GM23338 (cell line): ENCODE measurements around the gene RER1. TPM values are rescaled to one million over a fixed set of nuclear protein-coding genes. Genes with fewer than 3 reads are reported as not detected.

Experiments
- ATAC-seq: fragments of 200-7000 bp; cut with Tn5 transposase; 3 replicates; pipeline ENCODE4 v1.9.1; 2020
- DNase-seq: peaks from one replicate; pipeline ENCODE4 v3.0.0-alpha.2; 2015; ENCODE audit warnings: low spot score
- H2AFZ ChIP-seq: fragments of 200-600 bp; sonication (generic); 2 replicates; pipeline ENCODE4 v1.8.0; 2016; ENCODE audit warnings: antibody characterized with exemption, mild to moderate bottlenecking, moderate library complexity
- H3F3A ChIP-seq: fragments of 200-600 bp; sonication (generic); replicated peaks from 2 replicates; pipeline ENCODE4 v1.8.0; 2017; ENCODE audit warnings: antibody characterized with exemption, mixed run types, low read depth
- H3K27ac ChIP-seq: fragments of 200-600 bp; sonication (generic); 2 replicates; pipeline ENCODE4 v1.6.1; 2016; ENCODE audit warnings: low read depth
- H3K27me3 ChIP-seq: fragments of 200-600 bp; sonication (generic); 2 replicates; pipeline ENCODE4 v1.8.0; 2016; ENCODE audit warnings: mild to moderate bottlenecking, mixed run types, moderate library complexity; ENCODE audit not compliant: insufficient read depth
- H3K36me3 ChIP-seq: fragments of 200-600 bp; sonication (generic); 2 replicates; pipeline ENCODE4 v1.8.0; 2016; ENCODE audit warnings: mild to moderate bottlenecking; ENCODE audit not compliant: insufficient read depth
- H3K4me1 ChIP-seq: fragments of 200-600 bp; sonication (generic); 2 replicates; pipeline ENCODE4 v1.8.0; 2016; ENCODE audit warnings: mild to moderate bottlenecking, moderate library complexity; ENCODE audit not compliant: insufficient read depth
- H3K4me2 ChIP-seq: fragments of 200-600 bp; sonication (generic); 2 replicates; pipeline ENCODE4 v1.7.1; 2017; ENCODE audit warnings: mixed run types
- H3K4me3 ChIP-seq: fragments of 200-600 bp; sonication (generic); 2 replicates; pipeline ENCODE4 v1.6.1; 2016; ENCODE audit warnings: mixed run types
- H3K79me2 ChIP-seq: fragments of 200-600 bp; sonication (generic); replicated peaks from 2 replicates; pipeline ENCODE4 v1.8.0; 2017; ENCODE audit warnings: mild to moderate bottlenecking; ENCODE audit not compliant: insufficient read depth
- H3K9me2 ChIP-seq: fragments of 200-600 bp; sonication (generic); 2 replicates; pipeline ENCODE4 v1.8.0; 2017; ENCODE audit not compliant: insufficient read depth
- H4K20me1 ChIP-seq: fragments of 200-600 bp; sonication (generic); replicated peaks from 2 replicates; pipeline ENCODE4 v1.8.0; 2017; ENCODE audit warnings: mild to moderate bottlenecking; ENCODE audit not compliant: insufficient read depth
- H3K27ac Mint-ChIP-seq: 2 replicates; pipeline ENCODE4 v1.8.0; 2020; ENCODE audit warnings: inconsistent platforms, mild to moderate bottlenecking, moderate library complexity, mixed read lengths
- H3K27me3 Mint-ChIP-seq: 3 replicates; pipeline ENCODE4 v1.8.0; 2022; ENCODE audit warnings: low read depth, mild to moderate bottlenecking, moderate library complexity, mixed read lengths, inconsistent platforms; ENCODE audit not compliant: insufficient read depth, poor library complexity
- H3K36me3 Mint-ChIP-seq: 3 replicates; pipeline ENCODE4 v1.8.0; 2021; ENCODE audit warnings: low read depth, mild to moderate bottlenecking, inconsistent platforms, moderate library complexity, mixed read lengths
- H3K4me1 Mint-ChIP-seq: 3 replicates; pipeline ENCODE4 v1.8.0; 2020; ENCODE audit warnings: mild to moderate bottlenecking, inconsistent platforms, mixed read lengths
- H3K4me3 Mint-ChIP-seq: 3 replicates; pipeline ENCODE4 v1.8.0; 2021; ENCODE audit warnings: moderate library complexity, mild to moderate bottlenecking, inconsistent platforms, mixed read lengths
- H3K9me3 Mint-ChIP-seq: 3 replicates; pipeline ENCODE4 v1.8.0; 2020; ENCODE audit warnings: moderate library complexity, mild to moderate bottlenecking, inconsistent platforms, mixed read lengths
- CREB1 ChIP-seq: fragments of 250-450 bp; sonication (Bioruptor Pico); IDR thresholded peaks from 2 replicates; pipeline ENCODE4 v1.5.0; 2020; ENCODE audit warnings: low read depth, mild to moderate bottlenecking, moderate library complexity
- NANOG ChIP-seq: IDR thresholded peaks from 2 replicates; pipeline ENCODE4 v1.6.1; 2016; ENCODE audit warnings: antibody characterized with exemption, borderline replicate concordance
- POLR2AphosphoS5 ChIP-seq: IDR thresholded peaks from 2 replicates; pipeline ENCODE4 v1.6.1; 2016; ENCODE audit warnings: antibody characterized with exemption, low read depth
- ZNF331 ChIP-seq: fragments of 250-450 bp; sonication (Bioruptor Pico); IDR thresholded peaks from 2 replicates; pipeline ENCODE4 v1.5.0; 2020; ENCODE audit warnings: low read depth, mild to moderate bottlenecking, moderate library complexity
- polyA plus RNA-seq: library from polyadenylated mRNA; unstranded; fragments of >200 nt; fragmentation: Nextera tagmentation; extraction: Ambion mirVana; gene quantifications from 2 replicates; pipeline ENCODE4 v1.2.1, GENCODE V29; 2016
- total RNA-seq: library from RNA; depleted of rRNA; stranded (reverse); fragments of >200 nt; shearing (Covaris generic); gene quantifications from 2 replicates; pipeline ENCODE4 v1.2.3, GENCODE V29; 2014
- TF ChIP-seq, protein P1 (sequence below): IDR thresholded peaks from 2 replicates; pipeline ENCODE4 v1.6.1; 2016; ENCODE audit warnings: antibody characterized with exemption
- TF ChIP-seq, protein P2 (sequence below): fragments of 250-450 bp; sonication (Bioruptor Pico); IDR thresholded peaks from 2 replicates; pipeline ENCODE4 v1.5.0; 2020; ENCODE audit warnings: mild to moderate bottlenecking, moderate library complexity
- TF ChIP-seq, protein P3 (sequence below): IDR thresholded peaks from one replicate; pipeline ENCODE4 v1.6.1; 2018; ENCODE audit warnings: antibody characterized with exemption; ENCODE audit not compliant: unreplicated experiment
- TF ChIP-seq, protein P4 (sequence below), 2 experiments: fragments of 200-600 bp in 1 of 2; sonication (generic) in 1 of 2; conservative IDR thresholded peaks; 2 replicates each; pipeline versions ENCODE4 v1.5.1 to v1.6.1; 2016 to 2017; ENCODE audit warnings: antibody characterized with exemption in 2 of 2, low read depth in 2 of 2, mild to moderate bottlenecking in 2 of 2, moderate library complexity in 1 of 2

Gene RER1
- total and polyA plus RNA-seq, 2 experiments from 2014 or later, result 58.4 to 99.5 TPM

- Mint-ChIP-seq H3K4me3 (no peak overlapping the region), H3K4me1 (peaks cover 17% of the 10 kb centered on the region), H3K27me3 (peaks cover 10% of the 10 kb centered on the region), H3K27ac (no peak overlapping the region), H3K36me3 (peaks cover 39% of the 10 kb centered on the region), H3K9me3 (no peaks in the 10 kb centered on the region)
- Histone ChIP-seq H2AFZ (no peak overlapping the region), H3K9me2 (no peaks in the 10 kb centered on the region), H3K27me3 (no peaks in the 10 kb centered on the region), H3K79me2 (peaks cover 46% of the 10 kb centered on the region), H4K20me1 (peaks cover 15% of the 10 kb centered on the region), H3K4me3 (no peak overlapping the region), H3F3A (peaks cover 6% of the 10 kb centered on the region; the same call in 1 of the 2 replicates), H3K36me3 (no peaks in the 10 kb centered on the region; the same call in none of the 2 replicates), H3K27ac (no peak overlapping the region), H3K4me2 (no peak overlapping the region), H3K4me1 (no peaks in the 10 kb centered on the region; the same call in 1 of the 2 replicates)
- TF ChIP-seq, protein P1, sequence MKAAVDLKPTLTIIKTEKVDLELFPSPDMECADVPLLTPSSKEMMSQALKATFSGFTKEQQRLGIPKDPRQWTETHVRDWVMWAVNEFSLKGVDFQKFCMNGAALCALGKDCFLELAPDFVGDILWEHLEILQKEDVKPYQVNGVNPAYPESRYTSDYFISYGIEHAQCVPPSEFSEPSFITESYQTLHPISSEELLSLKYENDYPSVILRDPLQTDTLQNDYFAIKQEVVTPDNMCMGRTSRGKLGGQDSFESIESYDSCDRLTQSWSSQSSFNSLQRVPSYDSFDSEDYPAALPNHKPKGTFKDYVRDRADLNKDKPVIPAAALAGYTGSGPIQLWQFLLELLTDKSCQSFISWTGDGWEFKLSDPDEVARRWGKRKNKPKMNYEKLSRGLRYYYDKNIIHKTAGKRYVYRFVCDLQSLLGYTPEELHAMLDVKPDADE, result no peak
- no peak for TF ChIP-seq ZNF331 (CRISPR knock-in tag)
- TF ChIP-seq, protein P2, sequence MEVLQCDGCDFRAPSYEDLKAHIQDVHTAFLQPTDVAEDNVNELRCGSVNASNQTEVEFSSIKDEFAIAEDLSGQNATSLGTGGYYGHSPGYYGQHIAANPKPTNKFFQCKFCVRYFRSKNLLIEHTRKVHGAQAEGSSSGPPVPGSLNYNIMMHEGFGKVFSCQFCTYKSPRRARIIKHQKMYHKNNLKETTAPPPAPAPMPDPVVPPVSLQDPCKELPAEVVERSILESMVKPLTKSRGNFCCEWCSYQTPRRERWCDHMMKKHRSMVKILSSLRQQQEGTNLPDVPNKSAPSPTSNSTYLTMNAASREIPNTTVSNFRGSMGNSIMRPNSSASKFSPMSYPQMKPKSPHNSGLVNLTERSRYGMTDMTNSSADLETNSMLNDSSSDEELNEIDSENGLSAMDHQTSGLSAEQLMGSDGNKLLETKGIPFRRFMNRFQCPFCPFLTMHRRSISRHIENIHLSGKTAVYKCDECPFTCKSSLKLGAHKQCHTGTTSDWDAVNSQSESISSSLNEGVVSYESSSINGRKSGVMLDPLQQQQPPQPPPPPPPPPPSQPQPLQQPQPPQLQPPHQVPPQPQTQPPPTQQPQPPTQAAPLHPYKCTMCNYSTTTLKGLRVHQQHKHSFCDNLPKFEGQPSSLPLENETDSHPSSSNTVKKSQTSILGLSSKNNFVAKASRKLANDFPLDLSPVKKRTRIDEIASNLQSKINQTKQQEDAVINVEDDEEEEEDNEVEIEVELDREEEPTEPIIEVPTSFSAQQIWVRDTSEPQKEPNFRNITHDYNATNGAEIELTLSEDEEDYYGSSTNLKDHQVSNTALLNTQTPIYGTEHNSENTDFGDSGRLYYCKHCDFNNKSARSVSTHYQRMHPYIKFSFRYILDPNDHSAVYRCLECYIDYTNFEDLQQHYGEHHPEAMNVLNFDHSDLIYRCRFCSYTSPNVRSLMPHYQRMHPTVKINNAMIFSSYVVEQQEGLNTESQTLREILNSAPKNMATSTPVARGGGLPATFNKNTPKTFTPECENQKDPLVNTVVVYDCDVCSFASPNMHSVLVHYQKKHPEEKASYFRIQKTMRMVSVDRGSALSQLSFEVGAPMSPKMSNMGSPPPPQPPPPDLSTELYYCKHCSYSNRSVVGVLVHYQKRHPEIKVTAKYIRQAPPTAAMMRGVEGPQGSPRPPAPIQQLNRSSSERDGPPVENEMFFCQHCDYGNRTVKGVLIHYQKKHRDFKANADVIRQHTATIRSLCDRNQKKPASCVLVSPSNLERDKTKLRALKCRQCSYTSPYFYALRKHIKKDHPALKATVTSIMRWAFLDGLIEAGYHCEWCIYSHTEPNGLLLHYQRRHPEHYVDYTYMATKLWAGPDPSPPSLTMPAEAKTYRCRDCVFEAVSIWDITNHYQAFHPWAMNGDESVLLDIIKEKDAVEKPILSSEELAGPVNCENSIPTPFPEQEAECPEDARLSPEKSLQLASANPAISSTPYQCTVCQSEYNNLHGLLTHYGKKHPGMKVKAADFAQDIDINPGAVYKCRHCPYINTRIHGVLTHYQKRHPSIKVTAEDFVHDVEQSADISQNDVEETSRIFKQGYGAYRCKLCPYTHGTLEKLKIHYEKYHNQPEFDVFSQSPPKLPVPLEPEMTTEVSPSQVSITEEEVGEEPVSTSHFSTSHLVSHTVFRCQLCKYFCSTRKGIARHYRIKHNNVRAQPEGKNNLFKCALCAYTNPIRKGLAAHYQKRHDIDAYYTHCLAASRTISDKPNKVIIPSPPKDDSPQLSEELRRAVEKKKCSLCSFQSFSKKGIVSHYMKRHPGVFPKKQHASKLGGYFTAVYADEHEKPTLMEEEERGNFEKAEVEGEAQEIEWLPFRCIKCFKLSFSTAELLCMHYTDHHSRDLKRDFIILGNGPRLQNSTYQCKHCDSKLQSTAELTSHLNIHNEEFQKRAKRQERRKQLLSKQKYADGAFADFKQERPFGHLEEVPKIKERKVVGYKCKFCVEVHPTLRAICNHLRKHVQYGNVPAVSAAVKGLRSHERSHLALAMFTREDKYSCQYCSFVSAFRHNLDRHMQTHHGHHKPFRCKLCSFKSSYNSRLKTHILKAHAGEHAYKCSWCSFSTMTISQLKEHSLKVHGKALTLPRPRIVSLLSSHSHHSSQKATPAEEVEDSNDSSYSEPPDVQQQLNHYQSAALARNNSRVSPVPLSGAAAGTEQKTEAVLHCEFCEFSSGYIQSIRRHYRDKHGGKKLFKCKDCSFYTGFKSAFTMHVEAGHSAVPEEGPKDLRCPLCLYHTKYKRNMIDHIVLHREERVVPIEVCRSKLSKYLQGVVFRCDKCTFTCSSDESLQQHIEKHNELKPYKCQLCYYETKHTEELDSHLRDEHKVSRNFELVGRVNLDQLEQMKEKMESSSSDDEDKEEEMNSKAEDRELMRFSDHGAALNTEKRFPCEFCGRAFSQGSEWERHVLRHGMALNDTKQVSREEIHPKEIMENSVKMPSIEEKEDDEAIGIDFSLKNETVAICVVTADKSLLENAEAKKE (CRISPR knock-in tag), result no peak
- no peak for TF ChIP-seq POLR2AphosphoS5
- DNase-seq (no peak), ATAC-seq (no peak)
Measured at GRCh38 chr1:2394761-2395160, 3.1 kb downstream of the RER1 start.

DNA sequence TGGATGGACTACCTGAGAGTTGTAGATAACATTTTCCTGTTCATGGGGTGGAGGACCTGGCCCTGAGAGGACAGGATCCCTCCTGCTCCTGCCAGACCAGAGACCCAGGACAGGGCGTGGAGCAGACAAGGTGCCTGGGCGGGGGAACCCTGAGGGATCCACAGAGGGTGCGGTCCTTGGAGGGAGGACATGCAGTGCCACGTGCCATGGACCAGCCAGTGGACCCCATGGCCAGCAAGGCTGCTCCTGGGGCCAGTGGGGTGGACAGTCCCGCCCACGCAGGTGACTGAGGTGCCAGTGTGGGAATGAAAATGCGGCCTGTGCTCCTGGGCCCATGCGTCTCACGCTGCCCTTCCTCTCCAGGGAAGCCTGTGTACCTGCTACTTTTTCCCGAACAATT is 3.6 kb downstream of the RER1 start:
- DNase-seq (no peak), ATAC-seq (no peak)
- H3K27ac Mint-ChIP-seq, result no peak overlapping the region
- H3K4me3 ChIP-seq, result no peak overlapping the region
- no peaks in the 10 kb centered on the region; the same call in none of the 2 replicates for H3K36me3 ChIP-seq
- no peak overlapping the region for H3K4me3 Mint-ChIP-seq
- peaks cover 15% of the 10 kb centered on the region for H4K20me1 ChIP-seq
- H3K9me3 Mint-ChIP-seq, result no peaks in the 10 kb centered on the region
- no peaks in the 10 kb centered on the region for H3K9me2 ChIP-seq
- H3K4me1 Mint-ChIP-seq, result peaks cover 12% of the 10 kb centered on the region
- H3K4me1 ChIP-seq, result no peaks in the 10 kb centered on the region; the same call in 1 of the 2 replicates
- peaks cover 42% of the 10 kb centered on the region for H3K36me3 Mint-ChIP-seq
- no peaks in the 10 kb centered on the region for H3K27me3 ChIP-seq
- peaks cover 10% of the 10 kb centered on the region for H3K27me3 Mint-ChIP-seq
- no peak overlapping the region for H2AFZ ChIP-seq
- H3F3A ChIP-seq, result peaks cover 6% of the 10 kb centered on the region; the same call in 1 of the 2 replicates
- no peak overlapping the region for H3K4me2 ChIP-seq
- peaks cover 45% of the 10 kb centered on the region for H3K79me2 ChIP-seq
- H3K27ac ChIP-seq, result no peak overlapping the region
- TF ChIP-seq CREB1 (CRISPR knock-in tag), result no peak
- TF ChIP-seq NANOG, result no peak
- TF ChIP-seq, protein P3, sequence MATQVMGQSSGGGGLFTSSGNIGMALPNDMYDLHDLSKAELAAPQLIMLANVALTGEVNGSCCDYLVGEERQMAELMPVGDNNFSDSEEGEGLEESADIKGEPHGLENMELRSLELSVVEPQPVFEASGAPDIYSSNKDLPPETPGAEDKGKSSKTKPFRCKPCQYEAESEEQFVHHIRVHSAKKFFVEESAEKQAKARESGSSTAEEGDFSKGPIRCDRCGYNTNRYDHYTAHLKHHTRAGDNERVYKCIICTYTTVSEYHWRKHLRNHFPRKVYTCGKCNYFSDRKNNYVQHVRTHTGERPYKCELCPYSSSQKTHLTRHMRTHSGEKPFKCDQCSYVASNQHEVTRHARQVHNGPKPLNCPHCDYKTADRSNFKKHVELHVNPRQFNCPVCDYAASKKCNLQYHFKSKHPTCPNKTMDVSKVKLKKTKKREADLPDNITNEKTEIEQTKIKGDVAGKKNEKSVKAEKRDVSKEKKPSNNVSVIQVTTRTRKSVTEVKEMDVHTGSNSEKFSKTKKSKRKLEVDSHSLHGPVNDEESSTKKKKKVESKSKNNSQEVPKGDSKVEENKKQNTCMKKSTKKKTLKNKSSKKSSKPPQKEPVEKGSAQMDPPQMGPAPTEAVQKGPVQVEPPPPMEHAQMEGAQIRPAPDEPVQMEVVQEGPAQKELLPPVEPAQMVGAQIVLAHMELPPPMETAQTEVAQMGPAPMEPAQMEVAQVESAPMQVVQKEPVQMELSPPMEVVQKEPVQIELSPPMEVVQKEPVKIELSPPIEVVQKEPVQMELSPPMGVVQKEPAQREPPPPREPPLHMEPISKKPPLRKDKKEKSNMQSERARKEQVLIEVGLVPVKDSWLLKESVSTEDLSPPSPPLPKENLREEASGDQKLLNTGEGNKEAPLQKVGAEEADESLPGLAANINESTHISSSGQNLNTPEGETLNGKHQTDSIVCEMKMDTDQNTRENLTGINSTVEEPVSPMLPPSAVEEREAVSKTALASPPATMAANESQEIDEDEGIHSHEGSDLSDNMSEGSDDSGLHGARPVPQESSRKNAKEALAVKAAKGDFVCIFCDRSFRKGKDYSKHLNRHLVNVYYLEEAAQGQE, result no peak
- TF ChIP-seq, protein P4, sequence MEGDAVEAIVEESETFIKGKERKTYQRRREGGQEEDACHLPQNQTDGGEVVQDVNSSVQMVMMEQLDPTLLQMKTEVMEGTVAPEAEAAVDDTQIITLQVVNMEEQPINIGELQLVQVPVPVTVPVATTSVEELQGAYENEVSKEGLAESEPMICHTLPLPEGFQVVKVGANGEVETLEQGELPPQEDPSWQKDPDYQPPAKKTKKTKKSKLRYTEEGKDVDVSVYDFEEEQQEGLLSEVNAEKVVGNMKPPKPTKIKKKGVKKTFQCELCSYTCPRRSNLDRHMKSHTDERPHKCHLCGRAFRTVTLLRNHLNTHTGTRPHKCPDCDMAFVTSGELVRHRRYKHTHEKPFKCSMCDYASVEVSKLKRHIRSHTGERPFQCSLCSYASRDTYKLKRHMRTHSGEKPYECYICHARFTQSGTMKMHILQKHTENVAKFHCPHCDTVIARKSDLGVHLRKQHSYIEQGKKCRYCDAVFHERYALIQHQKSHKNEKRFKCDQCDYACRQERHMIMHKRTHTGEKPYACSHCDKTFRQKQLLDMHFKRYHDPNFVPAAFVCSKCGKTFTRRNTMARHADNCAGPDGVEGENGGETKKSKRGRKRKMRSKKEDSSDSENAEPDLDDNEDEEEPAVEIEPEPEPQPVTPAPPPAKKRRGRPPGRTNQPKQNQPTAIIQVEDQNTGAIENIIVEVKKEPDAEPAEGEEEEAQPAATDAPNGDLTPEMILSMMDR (conservative IDR thresholded peaks at IDR 0.05; ENCODE audit: low read depth in 2 of 2), result no peak
